Mammary epithelial cell (primary cell): ENCODE data around the gene NUMA1.

ENCODE experiments used
- EZH2 ChIP-seq: IDR thresholded peaks from 2 replicates; pipeline ENCODE4 v1.6.1; 2012; ENCODE audit warnings: low read length, inconsistent platforms, borderline replicate concordance
- TF ChIP-seq, protein P1 (sequence below), 2 donors: IDR thresholded peaks in 1 of 2; conservative IDR thresholded peaks in 1 of 2; 2 replicates each; pipeline ENCODE4 v1.5.1; 2011 to 2012; ENCODE audit warnings: inconsistent platforms in 2 of 2, low read length in 2 of 2, mild to moderate bottlenecking in 2 of 2, control low read depth in 1 of 2, low read depth in 1 of 2; ENCODE audit not compliant: insufficient read depth in 1 of 2; ENCODE audit errors: extremely low read depth in 1 of 2

DNA sequence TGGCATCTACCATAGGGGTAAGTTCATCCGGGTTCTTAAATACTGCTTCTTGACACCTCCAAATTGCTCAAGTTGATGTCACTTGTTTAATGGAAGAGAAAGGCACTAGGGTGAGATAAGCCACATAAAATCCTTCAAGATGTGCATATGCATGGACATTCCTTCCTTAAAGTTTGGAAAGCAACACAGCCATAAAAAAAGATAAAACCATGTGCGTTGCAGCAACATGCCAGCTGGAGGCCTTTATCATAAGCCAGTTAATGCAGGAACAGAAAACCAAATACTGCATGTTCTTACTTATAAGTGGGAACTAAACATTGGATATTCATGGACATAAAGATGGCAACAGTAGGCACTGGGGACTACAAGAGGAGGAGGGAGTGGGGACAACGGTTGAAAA is 89.6 kb downstream of the NUMA1 start:
- TF ChIP-seq, protein P1, sequence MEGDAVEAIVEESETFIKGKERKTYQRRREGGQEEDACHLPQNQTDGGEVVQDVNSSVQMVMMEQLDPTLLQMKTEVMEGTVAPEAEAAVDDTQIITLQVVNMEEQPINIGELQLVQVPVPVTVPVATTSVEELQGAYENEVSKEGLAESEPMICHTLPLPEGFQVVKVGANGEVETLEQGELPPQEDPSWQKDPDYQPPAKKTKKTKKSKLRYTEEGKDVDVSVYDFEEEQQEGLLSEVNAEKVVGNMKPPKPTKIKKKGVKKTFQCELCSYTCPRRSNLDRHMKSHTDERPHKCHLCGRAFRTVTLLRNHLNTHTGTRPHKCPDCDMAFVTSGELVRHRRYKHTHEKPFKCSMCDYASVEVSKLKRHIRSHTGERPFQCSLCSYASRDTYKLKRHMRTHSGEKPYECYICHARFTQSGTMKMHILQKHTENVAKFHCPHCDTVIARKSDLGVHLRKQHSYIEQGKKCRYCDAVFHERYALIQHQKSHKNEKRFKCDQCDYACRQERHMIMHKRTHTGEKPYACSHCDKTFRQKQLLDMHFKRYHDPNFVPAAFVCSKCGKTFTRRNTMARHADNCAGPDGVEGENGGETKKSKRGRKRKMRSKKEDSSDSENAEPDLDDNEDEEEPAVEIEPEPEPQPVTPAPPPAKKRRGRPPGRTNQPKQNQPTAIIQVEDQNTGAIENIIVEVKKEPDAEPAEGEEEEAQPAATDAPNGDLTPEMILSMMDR (conservative IDR thresholded peaks at IDR 0.05 in 1 of 2, IDR thresholded peaks at IDR 0.05 in 1 of 2; ENCODE audit: extremely low read depth in 1 of 2, insufficient read depth in 1 of 2, low read depth in 1 of 2, low read length in 2 of 2): no peak
- no peak for TF ChIP-seq EZH2
